ENCODE measurements around the gene FUT4. TPM values are rescaled to one million over a fixed set of nuclear protein-coding genes. Genes with fewer than 3 reads are reported as not detected.

Gene FUT4
- total RNA-seq, 1 experiment from 2014 or later = not detected

DNA sequence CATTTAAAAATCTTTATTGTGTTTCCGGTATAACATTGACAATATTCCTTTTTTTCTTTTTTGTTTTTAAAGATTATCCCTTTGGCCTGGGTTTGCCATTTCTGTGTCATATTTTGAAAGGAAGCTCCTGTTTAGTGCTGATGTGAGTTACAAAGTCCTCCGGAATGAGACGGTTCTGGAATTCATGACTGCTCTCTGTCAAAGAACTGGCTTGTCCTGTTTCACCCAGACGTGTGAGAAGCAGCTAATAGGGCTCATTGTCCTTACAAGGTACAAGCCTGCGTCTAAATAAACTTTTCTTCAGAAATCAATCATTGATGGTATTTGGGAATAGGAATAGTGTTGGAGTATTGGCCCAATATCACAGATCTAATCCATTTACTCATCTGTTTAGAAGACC is 43.3 kb downstream of the FUT4 start:
- no peak for DNase-seq (ENCODE audit: low spot score)
- in situ Hi-C loops (cut with HindIII; ENCODE audit: low sequenced_read_pairs) = no loop called here

DNA sequence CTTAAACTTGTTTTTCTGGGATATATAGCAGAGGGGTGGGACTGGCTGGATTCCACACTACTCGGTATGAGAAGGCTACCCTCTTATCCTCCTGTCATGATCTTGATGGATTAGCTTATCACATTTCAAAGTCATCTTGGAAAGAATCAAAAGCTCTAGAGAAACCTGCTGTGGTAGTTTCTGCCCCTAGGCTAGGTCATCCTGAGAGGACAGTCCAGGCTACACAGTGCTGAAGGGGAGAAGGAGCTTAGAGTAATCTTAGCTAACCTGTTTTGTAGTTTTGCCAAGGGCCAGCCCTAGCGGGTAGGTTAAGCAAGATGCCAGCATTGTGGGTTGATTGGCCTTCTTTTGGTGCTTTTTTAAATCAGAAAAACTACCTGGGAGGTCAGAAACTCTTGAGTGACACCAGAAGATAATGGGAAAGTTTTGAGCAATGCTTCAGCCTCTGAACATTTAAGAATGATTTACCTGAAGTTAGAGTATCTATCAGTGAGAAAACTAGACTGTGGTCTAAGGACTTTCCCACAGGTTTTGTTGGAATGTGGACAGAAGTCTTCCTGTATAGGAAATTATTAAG is 44.7 kb downstream of the FUT4 start:
- in situ Hi-C loops (cut with HindIII; ENCODE audit: low sequenced_read_pairs) = no loop called here
- no peak for DNase-seq (ENCODE audit: low spot score)

DNA sequence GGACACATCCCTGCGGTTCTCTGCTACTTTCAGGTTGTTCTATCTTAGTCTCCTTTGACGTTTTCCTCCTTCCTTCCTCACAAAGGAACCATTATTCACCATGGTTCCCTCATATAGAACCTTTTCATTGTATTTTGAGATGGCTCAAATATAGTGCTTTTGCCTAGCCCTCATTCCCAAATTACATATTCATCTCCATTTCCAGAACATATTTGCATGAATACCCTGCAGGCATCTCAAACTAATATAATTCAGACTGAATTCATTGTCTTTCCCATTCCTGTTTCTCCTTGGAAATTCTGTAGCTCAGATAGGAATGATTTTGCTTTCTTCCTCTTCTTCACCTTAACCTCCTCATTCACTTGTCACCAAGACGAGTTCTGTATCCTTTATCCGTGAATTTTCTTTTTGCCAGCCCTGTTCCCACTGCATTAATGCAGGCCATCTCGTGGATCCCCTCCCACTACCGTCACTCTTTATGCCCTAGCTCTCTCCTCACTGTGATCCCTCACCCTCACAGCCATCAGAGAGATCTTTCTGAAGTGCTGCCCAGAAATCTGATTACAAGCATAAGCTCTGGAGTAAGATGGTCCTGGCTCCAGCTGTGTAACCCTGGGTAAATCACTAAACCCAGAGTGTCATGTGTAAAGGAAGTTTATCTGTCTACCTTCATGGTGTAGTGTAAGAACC is 46.8 kb downstream of the FUT4 start:
- in situ Hi-C loops (cut with HindIII; ENCODE audit: low sequenced_read_pairs) = no loop called here
- no peak for DNase-seq (ENCODE audit: low spot score)

DNA sequence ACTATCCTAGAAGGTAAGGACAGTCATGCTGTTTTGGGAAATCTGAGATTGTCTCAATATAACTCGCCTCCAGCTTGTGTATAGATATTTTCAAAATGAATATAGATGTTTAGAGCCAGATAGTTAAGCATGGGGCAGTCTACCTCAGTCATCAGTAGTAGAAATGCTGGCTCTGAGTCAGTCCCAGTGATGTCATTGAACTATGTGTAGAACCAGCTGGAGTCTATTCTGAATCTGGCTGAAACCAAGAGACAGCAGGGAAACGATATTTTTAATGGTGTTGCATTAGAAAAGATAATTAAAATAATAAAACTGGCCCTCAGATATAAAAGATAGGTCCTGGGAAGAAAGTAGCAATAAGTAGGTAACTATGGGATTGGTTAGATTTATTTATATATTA is 49.3 kb downstream of the FUT4 start:
- no peak for DNase-seq (ENCODE audit: low spot score)
- in situ Hi-C loops (cut with HindIII; ENCODE audit: low sequenced_read_pairs) = no loop called here

GRCh38 chr11:94595076-94595475 is 51.4 kb downstream of the FUT4 start:
- in situ Hi-C loops (cut with HindIII; ENCODE audit: low sequenced_read_pairs) = no loop called here
- no peak for DNase-seq (ENCODE audit: low spot score)

GRCh38 chr11:94597896-94598295 is 54.2 kb downstream of the FUT4 start:
- in situ Hi-C loops (cut with HindIII; ENCODE audit: low sequenced_read_pairs) = no loop called here
- DNase-seq (ENCODE audit: low spot score) = no peak

Other genes starting within 250 kb of the FUT4 start
- gene IZUMO1R, start 239.3 kb upstream of the FUT4 start, total RNA-seq (2014; rRNA removed; shearing (Covaris generic)) = not detected in 2 replicates
- gene GPR83, start 142.5 kb upstream of the FUT4 start, total RNA-seq (2014; rRNA removed; shearing (Covaris generic)) = not detected in 2 replicates
- 13.8 and 17.0 TPM in 2 replicates for gene MRE11, start 50.1 kb upstream of the FUT4 start, total RNA-seq (2014; rRNA removed; shearing (Covaris generic))
- gene ANKRD49, start 49.9 kb upstream of the FUT4 start, total RNA-seq (2014; rRNA removed; shearing (Covaris generic)) = 13.2 and 17.7 TPM in 2 replicates
- gene C11orf97, start 31.5 kb upstream of the FUT4 start, total RNA-seq (2014; rRNA removed; shearing (Covaris generic)) = not detected in 2 replicates
- gene PIWIL4, start 23.4 kb downstream of the FUT4 start, total RNA-seq (2014; rRNA removed; shearing (Covaris generic)) = not detected in 2 replicates
- gene AMOTL1, start 224.4 kb downstream of the FUT4 start, total RNA-seq (2014; rRNA removed; shearing (Covaris generic)) = 33.0 and 45.9 TPM in 2 replicates

All from G401 (cell line).